B cell (primary cell): Measurements from ENCODE around the gene FRMPD3.

Experiments used
- EZH2 ChIP-seq: IDR thresholded peaks from 2 replicates; pipeline ENCODE4 v1.6.1; 2012; ENCODE audit warnings: borderline replicate concordance, low read depth, mild to moderate bottlenecking, moderate library complexity, low read length; ENCODE audit not compliant: insufficient read depth, poor library complexity, severe bottlenecking
- TF ChIP-seq, protein P1 (sequence below): fragments of 200-600 bp; IDR thresholded peaks from one replicate; pipeline ENCODE4 v1.8.0; 2022; ENCODE audit warnings: antibody characterized with exemption, mild to moderate bottlenecking

DNA sequence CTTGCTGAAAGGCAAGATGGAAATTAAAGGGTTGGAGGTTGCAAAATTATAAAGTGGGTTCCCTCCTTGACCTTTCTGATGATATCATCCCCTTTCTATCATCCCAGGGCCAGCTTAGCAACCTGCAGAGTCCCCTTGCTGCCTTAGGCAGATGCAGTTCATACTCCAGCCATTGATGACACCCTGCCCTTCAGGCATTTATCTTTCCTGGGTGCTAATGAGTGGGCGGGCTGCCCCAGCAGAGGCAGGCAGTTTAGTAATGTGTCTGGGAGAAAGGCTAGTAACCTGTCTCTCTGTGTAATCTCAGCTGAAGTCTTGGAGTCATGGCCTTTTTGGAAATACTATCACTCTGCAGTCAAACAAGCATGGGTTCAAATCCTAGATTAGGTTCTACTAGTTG lies 3.8 kb upstream of the FRMPD3 start:
- TF ChIP-seq, protein P1, sequence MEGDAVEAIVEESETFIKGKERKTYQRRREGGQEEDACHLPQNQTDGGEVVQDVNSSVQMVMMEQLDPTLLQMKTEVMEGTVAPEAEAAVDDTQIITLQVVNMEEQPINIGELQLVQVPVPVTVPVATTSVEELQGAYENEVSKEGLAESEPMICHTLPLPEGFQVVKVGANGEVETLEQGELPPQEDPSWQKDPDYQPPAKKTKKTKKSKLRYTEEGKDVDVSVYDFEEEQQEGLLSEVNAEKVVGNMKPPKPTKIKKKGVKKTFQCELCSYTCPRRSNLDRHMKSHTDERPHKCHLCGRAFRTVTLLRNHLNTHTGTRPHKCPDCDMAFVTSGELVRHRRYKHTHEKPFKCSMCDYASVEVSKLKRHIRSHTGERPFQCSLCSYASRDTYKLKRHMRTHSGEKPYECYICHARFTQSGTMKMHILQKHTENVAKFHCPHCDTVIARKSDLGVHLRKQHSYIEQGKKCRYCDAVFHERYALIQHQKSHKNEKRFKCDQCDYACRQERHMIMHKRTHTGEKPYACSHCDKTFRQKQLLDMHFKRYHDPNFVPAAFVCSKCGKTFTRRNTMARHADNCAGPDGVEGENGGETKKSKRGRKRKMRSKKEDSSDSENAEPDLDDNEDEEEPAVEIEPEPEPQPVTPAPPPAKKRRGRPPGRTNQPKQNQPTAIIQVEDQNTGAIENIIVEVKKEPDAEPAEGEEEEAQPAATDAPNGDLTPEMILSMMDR, result no peak
- no peak for TF ChIP-seq EZH2
